ENCODE data around the gene TNIK.

The TNIK gene

DNA sequence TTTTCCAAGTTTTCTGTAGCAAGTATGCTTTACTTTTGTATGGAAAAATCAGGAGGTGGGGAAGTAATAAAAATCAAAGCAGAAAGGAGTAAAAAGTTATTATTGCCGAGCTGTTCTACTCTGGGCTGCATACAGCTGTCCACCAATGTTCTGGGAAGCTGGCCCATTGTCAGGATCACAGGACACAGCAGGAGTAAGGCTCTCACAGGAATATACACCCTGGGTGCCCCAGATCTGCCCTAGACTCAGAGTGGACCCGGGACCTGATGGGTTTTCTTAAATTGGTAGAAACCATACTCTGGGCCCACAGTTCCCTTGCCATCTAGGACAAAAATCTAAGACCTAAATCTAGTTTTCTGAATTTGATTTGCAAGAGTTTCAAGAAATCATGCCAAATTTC, 60.4 kb downstream of the TNIK start:
- TF ChIP-seq EZH2phosphoT487 (IDR thresholded peaks at IDR 0.05; ENCODE audit: borderline replicate concordance, low read length): no peak
- TF ChIP-seq, protein P1, sequence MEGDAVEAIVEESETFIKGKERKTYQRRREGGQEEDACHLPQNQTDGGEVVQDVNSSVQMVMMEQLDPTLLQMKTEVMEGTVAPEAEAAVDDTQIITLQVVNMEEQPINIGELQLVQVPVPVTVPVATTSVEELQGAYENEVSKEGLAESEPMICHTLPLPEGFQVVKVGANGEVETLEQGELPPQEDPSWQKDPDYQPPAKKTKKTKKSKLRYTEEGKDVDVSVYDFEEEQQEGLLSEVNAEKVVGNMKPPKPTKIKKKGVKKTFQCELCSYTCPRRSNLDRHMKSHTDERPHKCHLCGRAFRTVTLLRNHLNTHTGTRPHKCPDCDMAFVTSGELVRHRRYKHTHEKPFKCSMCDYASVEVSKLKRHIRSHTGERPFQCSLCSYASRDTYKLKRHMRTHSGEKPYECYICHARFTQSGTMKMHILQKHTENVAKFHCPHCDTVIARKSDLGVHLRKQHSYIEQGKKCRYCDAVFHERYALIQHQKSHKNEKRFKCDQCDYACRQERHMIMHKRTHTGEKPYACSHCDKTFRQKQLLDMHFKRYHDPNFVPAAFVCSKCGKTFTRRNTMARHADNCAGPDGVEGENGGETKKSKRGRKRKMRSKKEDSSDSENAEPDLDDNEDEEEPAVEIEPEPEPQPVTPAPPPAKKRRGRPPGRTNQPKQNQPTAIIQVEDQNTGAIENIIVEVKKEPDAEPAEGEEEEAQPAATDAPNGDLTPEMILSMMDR (IDR thresholded peaks at IDR 0.05; ENCODE audit: low read depth, low read length, poor library complexity, severe bottlenecking): no peak
- H3K79me2 ChIP-seq (ENCODE audit: control insufficient read depth, low read length): no peaks in the 10 kb centered on the region
- no peaks in the 10 kb centered on the region for H3K27me3 ChIP-seq (ENCODE audit: control insufficient read depth, low read length)
- H3K4me3 ChIP-seq (ENCODE audit: low read length): no peak overlapping the region
- no peaks in the 10 kb centered on the region for H3K9me3 ChIP-seq (ENCODE audit: control insufficient read depth, insufficient read depth, low read length)
- H3K9me2 ChIP-seq (replicated peaks; ENCODE audit: control insufficient read depth, low read length): no peaks in the 10 kb centered on the region
- no peak overlapping the region for H3K27ac ChIP-seq (ENCODE audit: low read depth, low read length)
- H3F3A ChIP-seq (ENCODE audit: control insufficient read depth, insufficient read depth): no peaks in the 10 kb centered on the region
- H3K4me2 ChIP-seq (ENCODE audit: low read length): no peak overlapping the region
- no peaks in the 10 kb centered on the region for H3K36me3 ChIP-seq (ENCODE audit: control insufficient read depth, low read length)
- no peaks in the 10 kb centered on the region for H4K20me1 ChIP-seq (ENCODE audit: control insufficient read depth, insufficient read depth, low read depth, low read length)
- no peaks in the 10 kb centered on the region for H3K4me1 ChIP-seq (ENCODE audit: control insufficient read depth, low read length)

DNA sequence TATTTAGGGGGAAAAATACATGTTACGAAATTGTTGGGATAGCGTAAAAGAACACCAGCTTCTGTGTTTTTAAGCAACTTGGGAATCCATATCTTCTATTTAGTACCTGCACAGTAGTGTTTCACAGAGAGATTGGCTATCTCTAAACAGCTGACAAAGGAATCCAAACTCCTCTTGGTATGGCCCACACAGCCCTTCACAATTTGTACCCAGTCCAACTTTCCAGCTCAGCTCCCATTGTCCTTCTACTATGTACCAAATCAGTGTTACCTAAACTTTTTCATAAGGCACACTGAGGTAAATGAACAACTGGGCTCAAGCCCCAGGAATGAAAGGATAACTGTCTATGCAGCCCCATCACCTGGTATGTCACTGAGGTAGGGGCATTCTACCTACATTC, 61.9 kb downstream of the TNIK start:
- no peak for TF ChIP-seq EZH2phosphoT487 (IDR thresholded peaks at IDR 0.05; ENCODE audit: borderline replicate concordance, low read length)
- TF ChIP-seq, protein P1 (IDR thresholded peaks at IDR 0.05; ENCODE audit: low read depth, low read length, poor library complexity, severe bottlenecking): no peak
- Histone ChIP-seq H3K4me1 (ENCODE audit: control insufficient read depth, low read length) (no peaks in the 10 kb centered on the region), H3F3A (ENCODE audit: control insufficient read depth, insufficient read depth) (no peaks in the 10 kb centered on the region), H3K27ac (ENCODE audit: low read depth, low read length) (no peak overlapping the region), H3K4me3 (ENCODE audit: low read length) (no peak overlapping the region), H3K36me3 (ENCODE audit: control insufficient read depth, low read length) (no peaks in the 10 kb centered on the region), H3K27me3 (ENCODE audit: control insufficient read depth, low read length) (no peaks in the 10 kb centered on the region), H3K79me2 (ENCODE audit: control insufficient read depth, low read length) (no peaks in the 10 kb centered on the region), H4K20me1 (ENCODE audit: control insufficient read depth, insufficient read depth, low read depth, low read length) (no peaks in the 10 kb centered on the region), H3K4me2 (ENCODE audit: low read length) (no peak overlapping the region), H3K9me2 (replicated peaks; ENCODE audit: control insufficient read depth, low read length) (no peaks in the 10 kb centered on the region), H3K9me3 (ENCODE audit: control insufficient read depth, insufficient read depth, low read length) (no peaks in the 10 kb centered on the region)

DNA sequence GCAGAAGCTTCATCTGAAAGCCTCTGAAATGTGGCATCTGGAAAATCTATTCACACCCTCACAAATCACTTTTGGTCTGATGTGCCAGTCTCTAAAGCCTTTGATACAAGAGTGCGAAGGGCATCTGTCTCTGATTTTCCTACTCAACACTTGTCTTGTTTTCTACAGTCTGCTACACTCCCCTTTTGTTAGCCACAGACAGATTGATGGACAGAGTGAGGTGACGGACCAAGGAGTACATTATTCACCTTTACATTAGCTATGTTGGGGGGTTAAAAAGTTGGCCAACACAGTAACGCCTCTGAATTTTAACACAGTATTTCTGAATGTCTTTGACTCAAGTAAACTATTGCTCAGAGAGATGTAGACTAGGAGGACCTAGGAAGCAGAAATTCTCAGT, 63.1 kb downstream of the TNIK start:
- no peaks in the 10 kb centered on the region for H3K9me2 ChIP-seq (replicated peaks; ENCODE audit: control insufficient read depth, low read length)
- no peaks in the 10 kb centered on the region for H3K27me3 ChIP-seq (ENCODE audit: control insufficient read depth, low read length)
- no peaks in the 10 kb centered on the region for H3K4me1 ChIP-seq (ENCODE audit: control insufficient read depth, low read length)
- no peaks in the 10 kb centered on the region for H3K79me2 ChIP-seq (ENCODE audit: control insufficient read depth, low read length)
- H4K20me1 ChIP-seq (ENCODE audit: control insufficient read depth, insufficient read depth, low read depth, low read length): no peaks in the 10 kb centered on the region
- H3K27ac ChIP-seq (ENCODE audit: low read depth, low read length): no peak overlapping the region
- no peak overlapping the region for H3K4me2 ChIP-seq (ENCODE audit: low read length)
- no peak for TF ChIP-seq EZH2phosphoT487 (IDR thresholded peaks at IDR 0.05; ENCODE audit: borderline replicate concordance, low read length)
- TF ChIP-seq, protein P1 (IDR thresholded peaks at IDR 0.05; ENCODE audit: low read depth, low read length, poor library complexity, severe bottlenecking): no peak
- H3K36me3 ChIP-seq (ENCODE audit: control insufficient read depth, low read length): no peaks in the 10 kb centered on the region
- H3F3A ChIP-seq (ENCODE audit: control insufficient read depth, insufficient read depth): no peaks in the 10 kb centered on the region
- H3K9me3 ChIP-seq (ENCODE audit: control insufficient read depth, insufficient read depth, low read length): no peaks in the 10 kb centered on the region
- no peak overlapping the region for H3K4me3 ChIP-seq (ENCODE audit: low read length)

DNA sequence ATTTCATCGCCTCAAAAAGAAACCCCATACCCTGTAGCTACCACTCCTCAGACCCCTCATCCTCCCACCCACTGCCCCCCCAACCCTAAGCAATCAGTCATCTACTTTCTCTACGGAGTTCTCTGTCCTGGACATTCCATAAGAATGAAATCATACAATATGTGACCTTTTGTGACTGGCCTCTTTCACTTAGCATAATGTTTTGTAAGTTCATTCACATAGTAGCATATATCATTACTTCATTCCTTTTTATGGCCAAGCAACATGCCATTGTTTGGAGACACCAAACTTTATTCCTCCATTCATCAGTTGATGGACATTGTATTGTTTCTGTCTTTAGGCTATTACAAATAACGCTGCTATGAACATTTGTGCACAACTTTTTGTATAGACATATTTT, 64.2 kb downstream of the TNIK start:
- Histone ChIP-seq H3K9me2 (replicated peaks; ENCODE audit: control insufficient read depth, low read length) (no peaks in the 10 kb centered on the region), H3K79me2 (ENCODE audit: control insufficient read depth, low read length) (no peaks in the 10 kb centered on the region), H3K27ac (ENCODE audit: low read depth, low read length) (no peak overlapping the region), H4K20me1 (ENCODE audit: control insufficient read depth, insufficient read depth, low read depth, low read length) (no peaks in the 10 kb centered on the region), H3K4me3 (ENCODE audit: low read length) (no peak overlapping the region), H3K4me2 (ENCODE audit: low read length) (no peak overlapping the region), H3K27me3 (ENCODE audit: control insufficient read depth, low read length) (no peaks in the 10 kb centered on the region), H3K9me3 (ENCODE audit: control insufficient read depth, insufficient read depth, low read length) (no peaks in the 10 kb centered on the region), H3K36me3 (ENCODE audit: control insufficient read depth, low read length) (no peaks in the 10 kb centered on the region), H3F3A (ENCODE audit: control insufficient read depth, insufficient read depth) (no peaks in the 10 kb centered on the region), H3K4me1 (ENCODE audit: control insufficient read depth, low read length) (no peaks in the 10 kb centered on the region)
- TF ChIP-seq, protein P1 (IDR thresholded peaks at IDR 0.05; ENCODE audit: low read depth, low read length, poor library complexity, severe bottlenecking): no peak
- TF ChIP-seq EZH2phosphoT487 (IDR thresholded peaks at IDR 0.05; ENCODE audit: borderline replicate concordance, low read length): no peak

Data from DOHH2 (cell line).